Measurements from ENCODE around the gene WDR86. TPM values are rescaled to one million over a fixed set of nuclear protein-coding genes. Genes with fewer than 3 reads are reported as not detected.

The WDR86 gene
- total RNA-seq, 1 donor from 2014 or later = 70.5 TPM

GRCh38 chr7:151380199-151381097, 29.4 kb downstream of the WDR86 start:
- no peak for TF ChIP-seq CTCF (IDR thresholded peaks at IDR 0.05; ENCODE audit: partially characterized antibody, unreplicated experiment)
- H3K4me1 Mint-ChIP-seq (ENCODE audit: low read depth, unreplicated experiment) = peaks cover 6% of the 10 kb centered on the region
- H3K36me3 Mint-ChIP-seq (ENCODE audit: unreplicated experiment) = peaks cover 5% of the 10 kb centered on the region
- H3K9me3 Mint-ChIP-seq (ENCODE audit: unreplicated experiment) = peaks cover 14% of the 10 kb centered on the region
- H3K4me3 Mint-ChIP-seq (ENCODE audit: unreplicated experiment) = no peak overlapping the region
- peaks cover 11% of the 10 kb centered on the region for H3K27me3 Mint-ChIP-seq (ENCODE audit: unreplicated experiment)
- H3K27ac Mint-ChIP-seq (ENCODE audit: unreplicated experiment) = no peak overlapping the region
- DNase-seq = no peak

DNA sequence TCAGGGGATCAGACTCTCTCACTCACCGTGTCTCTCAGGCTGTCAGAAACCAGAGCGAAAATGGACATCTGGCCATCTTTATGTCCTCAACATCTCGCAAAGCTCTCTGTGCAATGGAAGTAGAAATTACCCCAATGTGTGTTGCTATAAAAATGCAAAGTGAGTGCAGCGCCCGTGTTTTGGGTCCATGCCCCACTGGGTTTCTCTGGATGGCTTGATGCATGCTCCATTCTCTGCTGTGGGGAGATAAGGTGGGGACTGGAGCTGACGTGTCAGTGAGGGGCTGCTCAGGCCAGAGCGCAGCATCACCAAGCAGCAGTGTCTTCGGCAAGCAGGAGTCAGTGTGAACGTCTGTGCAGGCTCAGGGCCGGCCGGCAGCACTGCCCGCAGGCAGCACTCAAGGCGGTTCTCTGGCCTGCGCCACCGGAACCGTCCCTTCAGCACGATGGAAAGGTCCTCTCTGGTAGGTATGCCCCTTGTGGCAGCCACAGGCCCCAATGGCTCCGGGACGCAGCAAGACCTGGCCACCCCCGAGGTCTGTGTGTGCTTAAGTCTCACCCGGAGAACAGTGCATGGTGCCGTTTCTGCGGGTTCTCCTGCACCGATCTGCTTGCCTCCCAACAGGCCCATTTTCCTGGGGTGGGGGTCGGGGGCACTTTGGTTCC, 30.2 kb downstream of the WDR86 start:
- Mint-ChIP-seq H3K4me1 (ENCODE audit: low read depth, unreplicated experiment) (peaks cover 10% of the 10 kb centered on the region), H3K27ac (ENCODE audit: unreplicated experiment) (no peak overlapping the region), H3K27me3 (ENCODE audit: unreplicated experiment) (peaks cover 12% of the 10 kb centered on the region), H3K9me3 (ENCODE audit: unreplicated experiment) (peaks cover 14% of the 10 kb centered on the region), H3K4me3 (ENCODE audit: unreplicated experiment) (no peak overlapping the region), H3K36me3 (ENCODE audit: unreplicated experiment) (peaks cover 5% of the 10 kb centered on the region)
- no peak for DNase-seq
- no peak for TF ChIP-seq CTCF (IDR thresholded peaks at IDR 0.05; ENCODE audit: partially characterized antibody, unreplicated experiment)

- H3K4me3 Mint-ChIP-seq (ENCODE audit: unreplicated experiment) = no peak overlapping the region
Measured at GRCh38 chr7:151379193-151379520, 30.7 kb downstream of the WDR86 start.

GRCh38 chr7:151378496-151379192, 31.2 kb downstream of the WDR86 start:
- no peak for TF ChIP-seq CTCF (IDR thresholded peaks at IDR 0.05; ENCODE audit: partially characterized antibody, unreplicated experiment)
- peaks cover 12% of the 10 kb centered on the region for H3K27me3 Mint-ChIP-seq (ENCODE audit: unreplicated experiment)
- H3K36me3 Mint-ChIP-seq (ENCODE audit: unreplicated experiment) = no peaks in the 10 kb centered on the region
- peaks cover 14% of the 10 kb centered on the region for H3K4me1 Mint-ChIP-seq (ENCODE audit: low read depth, unreplicated experiment)
- H3K4me3 Mint-ChIP-seq (ENCODE audit: unreplicated experiment) = no peak overlapping the region
- H3K27ac Mint-ChIP-seq (ENCODE audit: unreplicated experiment) = no peak overlapping the region
- H3K9me3 Mint-ChIP-seq (ENCODE audit: unreplicated experiment) = peaks cover 11% of the 10 kb centered on the region
- DNase-seq = no peak

More at GRCh38 chr7:151379193-151379520, 30.7 kb downstream of the WDR86 start:
- DNase-seq = no peak
- Mint-ChIP-seq H3K27me3 (ENCODE audit: unreplicated experiment) (peaks cover 12% of the 10 kb centered on the region), H3K36me3 (ENCODE audit: unreplicated experiment) (peaks cover 2% of the 10 kb centered on the region), H3K27ac (ENCODE audit: unreplicated experiment) (no peak overlapping the region), H3K4me1 (ENCODE audit: low read depth, unreplicated experiment) (peaks cover 14% of the 10 kb centered on the region), H3K9me3 (ENCODE audit: unreplicated experiment) (peaks cover 13% of the 10 kb centered on the region)
- TF ChIP-seq CTCF (IDR thresholded peaks at IDR 0.05; ENCODE audit: partially characterized antibody, unreplicated experiment) = no peak

Data from glutamatergic neuron (in vitro differentiated cells).